Activated CD8-positive, alpha-beta memory T cell treated with anti-CD3 and anti-CD28 coated beads for 48 hours (primary cell): ENCODE measurements around the gene FXR1.
"Not testable (repeated sequence)": the region's sequence is repeated elsewhere in the genome, so short reads cannot be mapped to it uniquely, and the experiment has no call there.

ENCODE experiments used
- DNase-seq, 3 experiments: peaks; one replicate each; pipeline ENCODE4 v3.0.0-alpha.2; 2020; ENCODE audit warnings: low read depth in 2 of 3, low spot score in 2 of 3

The FXR1 gene

GRCh38 chr3:180912304-180913296 lies at the start of gene FXR1:
TSS of gene FXR1 (plus strand) at chr3:180912670. CDS start at chr3:180912686, 16 bp downstream.
- DNase-seq: peak; percentile 71 to 90 (median 82)

DNA sequence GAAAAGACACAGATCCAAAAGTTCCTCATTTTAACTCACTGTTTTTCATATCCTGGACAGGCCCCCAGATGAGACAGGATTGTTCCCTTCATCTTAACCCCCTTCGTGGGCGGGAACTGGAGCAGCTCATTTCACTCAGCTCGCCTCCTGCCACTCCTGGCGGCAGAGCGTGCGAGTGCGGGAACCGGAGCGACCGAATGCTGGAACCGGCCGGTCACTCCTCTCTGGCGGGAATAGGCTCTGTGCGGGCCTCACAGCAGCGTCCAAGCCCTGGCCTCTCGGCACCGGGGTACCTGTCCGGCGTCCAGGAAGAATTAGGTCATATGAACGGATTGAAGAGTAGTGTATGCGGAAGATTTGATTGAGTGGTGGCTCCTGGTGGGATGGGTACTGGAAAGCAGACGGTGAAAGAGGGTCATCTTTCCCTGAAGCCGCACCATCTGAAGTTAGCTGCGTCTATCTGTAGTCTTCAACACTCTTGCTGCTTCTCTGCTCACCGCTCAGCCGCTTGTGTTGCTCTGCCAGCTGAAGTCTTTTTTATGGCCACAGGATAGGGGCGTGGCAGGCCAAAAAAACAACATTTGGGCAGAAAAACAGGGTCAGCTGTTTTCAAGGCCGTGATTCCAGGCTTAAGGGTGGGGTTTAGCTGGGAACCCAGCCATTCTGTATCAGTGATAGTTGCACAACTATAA lies 42.3 kb upstream of the FXR1 start:
- DNase-seq: no peak

GRCh38 chr3:180871901-180872300 lies 40.6 kb upstream of the FXR1 start:
- no peak for DNase-seq

DNA sequence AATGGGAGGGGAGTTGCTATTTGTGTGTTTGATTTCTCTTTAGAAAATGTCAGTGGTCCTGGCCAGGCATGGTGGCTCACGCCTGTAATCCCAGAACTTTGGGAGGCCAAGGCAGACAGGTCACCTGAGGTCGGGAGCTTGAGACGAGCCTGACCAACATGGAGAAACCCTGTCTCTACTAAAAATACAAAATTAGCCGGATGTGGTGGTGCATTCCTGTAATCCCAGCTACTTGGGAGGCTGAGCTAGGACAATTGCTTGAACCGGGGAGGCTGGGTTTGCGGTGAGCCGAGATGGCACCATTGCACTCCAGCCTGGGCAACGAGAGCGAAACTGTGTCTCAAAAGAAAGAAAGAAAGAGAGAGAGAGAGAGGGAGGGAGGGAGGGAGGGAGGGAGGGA lies 40.0 kb upstream of the FXR1 start:
- not testable (repeated sequence) for DNase-seq

DNA sequence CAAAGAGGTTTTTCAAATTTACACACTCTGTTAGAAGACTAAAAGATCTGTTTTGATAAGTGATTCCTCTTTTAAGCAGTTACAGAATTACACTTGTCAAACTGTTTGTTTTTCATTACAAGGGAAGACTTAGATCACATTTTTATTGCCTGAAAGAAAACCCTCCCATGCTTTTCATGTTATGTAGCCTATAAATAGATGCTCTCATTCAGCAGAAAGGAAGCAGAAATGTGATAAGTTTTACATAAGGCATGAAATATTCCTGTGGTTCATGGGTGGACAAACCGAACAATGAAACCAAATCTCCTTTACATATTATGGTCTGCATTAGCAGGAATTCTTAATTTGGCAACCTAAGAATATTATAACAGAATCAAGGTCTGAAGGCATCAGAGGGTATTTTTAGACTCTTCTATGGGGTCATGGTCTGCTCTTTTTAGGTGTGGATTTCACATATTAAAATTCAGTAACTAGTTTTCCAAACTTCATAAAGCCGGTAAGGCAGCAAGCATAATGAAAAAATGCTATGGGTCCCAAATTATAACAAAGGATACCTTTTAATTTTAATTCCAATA lies 37.3 kb upstream of the FXR1 start:
- DNase-seq: no peak

GRCh38 chr3:180881065-180881801 lies 31.2 kb upstream of the FXR1 start:
- no peak for DNase-seq

- no peak for DNase-seq
Measured at GRCh38 chr3:180882115-180882514, 30.4 kb upstream of the FXR1 start.

- no peak for DNase-seq
Measured at GRCh38 chr3:180888992-180889560, 23.4 kb upstream of the FXR1 start.

DNA sequence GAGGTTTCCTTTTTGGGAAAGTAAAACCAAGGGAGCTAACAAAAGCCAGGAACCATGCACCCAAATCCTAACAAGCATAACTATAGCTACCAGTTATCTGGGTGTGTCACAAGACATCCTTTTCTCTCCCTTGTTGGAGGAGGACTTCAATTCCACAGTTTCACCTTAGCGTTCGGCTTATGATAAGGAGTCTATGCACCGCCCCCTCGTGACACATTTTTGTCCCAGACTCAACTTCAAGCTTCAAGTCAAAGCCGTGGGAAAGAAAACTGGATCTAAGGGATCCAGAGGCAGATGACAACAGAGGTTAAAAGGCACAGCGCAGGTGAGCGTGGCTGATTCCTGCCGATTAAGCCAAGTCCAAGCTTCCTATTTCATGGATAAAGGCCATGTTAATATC lies 13.9 kb upstream of the FXR1 start:
- DNase-seq: no peak

DNA sequence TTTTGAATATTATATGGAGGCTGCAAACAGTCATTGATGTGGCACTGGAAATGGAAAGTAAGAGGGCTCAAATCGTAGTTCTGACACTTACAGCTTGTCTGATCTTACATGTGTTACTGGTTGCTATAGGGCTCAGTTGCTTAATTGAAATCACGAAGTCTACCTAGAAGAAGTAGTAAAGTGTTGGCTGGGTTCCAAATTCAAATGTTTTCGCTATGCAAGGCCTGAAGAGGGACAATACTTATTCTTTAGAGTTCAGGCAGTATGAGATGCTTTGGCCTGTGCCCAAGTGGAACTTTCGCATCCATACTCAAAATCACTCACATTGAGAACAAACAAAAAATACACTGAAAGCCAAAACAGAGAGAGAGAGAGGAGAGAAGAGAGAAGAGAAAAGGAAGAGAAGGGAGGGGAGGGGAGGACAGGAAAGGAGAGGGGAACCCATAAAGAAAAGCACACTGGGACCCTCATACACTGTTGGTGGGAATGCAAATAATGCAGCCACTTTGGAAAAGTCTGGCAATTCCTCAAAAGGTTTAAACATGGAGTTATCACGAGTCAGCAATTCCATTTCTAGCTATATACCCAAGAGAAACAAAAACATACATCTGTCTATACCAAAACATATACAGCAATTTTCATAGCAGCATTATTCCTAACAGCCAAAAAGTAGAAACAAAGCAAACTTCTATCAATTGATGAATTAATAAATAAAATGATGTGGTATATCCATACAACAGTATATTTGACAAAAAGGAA lies 2.9 kb upstream of the FXR1 start:
- DNase-seq: no peak

DNA sequence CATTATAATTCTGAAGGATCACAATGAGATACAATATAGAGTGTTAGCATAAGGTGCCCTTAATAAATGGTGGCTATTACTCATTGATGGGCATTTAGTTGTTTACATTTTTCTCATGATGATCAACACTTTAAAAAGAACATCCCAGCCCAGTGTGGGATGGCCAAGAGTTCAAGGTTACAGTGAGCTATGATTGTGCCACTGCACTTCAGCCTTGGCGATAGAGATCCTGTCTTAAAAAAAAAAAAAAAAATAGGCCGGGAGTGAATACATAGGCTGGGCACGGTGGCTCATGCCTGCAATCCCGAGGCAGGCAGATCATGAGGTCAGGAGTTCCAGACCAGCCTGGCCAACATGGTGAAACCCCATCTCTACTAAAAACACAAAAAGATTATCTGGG lies 1.6 kb upstream of the FXR1 start:
- DNase-seq: no peak

GRCh38 chr3:180911876-180912303 lies 580 bp upstream of the FXR1 start:
- DNase-seq: no peak

DNA sequence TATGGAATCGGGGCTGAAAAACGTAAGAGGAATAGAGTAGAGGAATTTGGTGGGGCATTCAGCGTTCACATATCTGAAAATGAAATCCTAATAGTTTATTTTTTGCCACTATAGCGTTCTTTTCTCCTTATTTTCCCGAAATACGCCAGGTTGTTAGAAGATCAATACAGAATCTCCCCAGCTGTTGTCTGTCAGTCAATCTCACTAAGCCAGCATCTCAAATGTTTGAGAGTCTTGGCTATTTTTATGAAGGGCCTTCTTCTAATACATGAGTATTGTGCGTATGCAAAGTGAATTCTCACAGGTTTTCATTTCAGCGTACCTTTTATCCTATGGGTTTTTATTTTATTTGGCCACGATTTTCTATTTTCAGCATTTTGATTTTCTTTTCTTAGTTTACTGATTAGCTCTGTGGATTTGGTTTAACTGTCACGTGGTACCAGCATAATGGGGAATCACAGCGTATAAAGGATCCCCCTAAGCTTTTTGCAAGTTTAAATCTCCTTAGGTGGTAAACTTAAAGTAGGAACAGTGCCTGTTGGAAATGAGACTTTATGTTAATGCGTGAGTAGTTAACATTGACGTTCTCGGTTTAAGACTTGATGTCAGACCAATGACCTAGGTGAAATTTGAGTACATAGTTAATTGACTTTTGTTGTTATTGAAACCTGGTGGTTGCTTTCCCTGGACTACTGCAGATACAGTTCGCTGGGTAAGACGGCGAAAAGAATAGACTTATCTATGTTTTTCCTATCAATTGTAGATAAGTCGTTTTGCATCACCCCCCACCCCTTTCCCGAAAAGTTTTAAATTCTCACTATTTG lies 1.3 kb downstream of the FXR1 start:
- DNase-seq: no peak

- DNase-seq: no peak
Measured at GRCh38 chr3:180918542-180918941, 6.1 kb downstream of the FXR1 start.

GRCh38 chr3:180922242-180922641 lies 9.8 kb downstream of the FXR1 start:
- no peak for DNase-seq

- DNase-seq: no peak
Measured at GRCh38 chr3:180923561-180923960, 11.1 kb downstream of the FXR1 start.

- DNase-seq: no peak
Measured at GRCh38 chr3:180926526-180926925, 14.1 kb downstream of the FXR1 start.

GRCh38 chr3:180929376-180929775 lies 16.9 kb downstream of the FXR1 start:
- DNase-seq: no peak

DNA sequence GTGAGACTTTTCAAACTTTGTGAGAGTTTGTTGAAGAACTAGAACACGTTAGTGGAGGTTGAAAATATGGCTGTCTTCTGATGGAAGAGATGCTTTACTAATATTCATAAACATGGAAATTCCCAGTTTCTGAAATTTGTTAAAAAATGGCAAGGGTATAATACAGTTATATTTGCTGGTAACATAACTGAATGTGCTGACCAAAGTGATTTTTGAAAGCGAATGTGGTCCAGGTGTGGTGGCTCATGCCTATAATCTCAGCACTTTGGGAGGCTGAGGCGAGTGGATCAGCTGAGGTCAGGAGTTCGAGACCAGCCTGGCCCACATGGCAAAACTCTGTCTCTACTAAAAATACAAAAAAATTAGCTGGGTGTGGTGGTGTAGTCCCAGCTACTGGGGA lies 18.1 kb downstream of the FXR1 start:
- DNase-seq: no peak
